ENCODE results near the gene LRRK1. TPM values are rescaled to one million over a fixed set of nuclear protein-coding genes. Genes with fewer than 3 reads are reported as not detected.

The LRRK1 gene
- total RNA-seq, 1 donor, result 18.0 TPM

GRCh38 chr15:101116681-101116976, 197.5 kb downstream of the LRRK1 start:
- no peak overlapping the region for H3K4me3 ChIP-seq (ENCODE audit: low read depth, low read length)
- no peak for DNase-seq (ENCODE audit: low read depth)
- no peak for TF ChIP-seq CTCF (IDR thresholded peaks at IDR 0.05; ENCODE audit: insufficient read depth, low read length)

GRCh38 chr15:101118116-101118515, 199.0 kb downstream of the LRRK1 start:
- no peak for DNase-seq (ENCODE audit: low read depth)
- H3K4me3 ChIP-seq (ENCODE audit: low read depth, low read length), result no peak overlapping the region
- no peak for TF ChIP-seq CTCF (IDR thresholded peaks at IDR 0.05; ENCODE audit: insufficient read depth, low read length)

- no peak for TF ChIP-seq CTCF (IDR thresholded peaks at IDR 0.05; ENCODE audit: insufficient read depth, low read length)
- H3K4me3 ChIP-seq (ENCODE audit: low read depth, low read length), result no peak overlapping the region
Observed at GRCh38 chr15:101118615-101119014, 199.5 kb downstream of the LRRK1 start.

GRCh38 chr15:101119181-101119580, 200.0 kb downstream of the LRRK1 start:
- no peak for TF ChIP-seq CTCF (IDR thresholded peaks at IDR 0.05; ENCODE audit: insufficient read depth, low read length)
- no peak for DNase-seq (ENCODE audit: low read depth)
- H3K4me3 ChIP-seq (ENCODE audit: low read depth, low read length), result no peak overlapping the region

More at GRCh38 chr15:101118615-101119014, 199.5 kb downstream of the LRRK1 start:
- DNase-seq (ENCODE audit: low read depth), result no peak

Other genes starting within 250 kb of the LRRK1 start
- 189 and 197 TPM in 2 replicates for gene ALDH1A3, start 39.5 kb upstream of the LRRK1 start, total RNA-seq (ENCODE audit: low replicate concordance)

All from fibroblast of the aortic adventitia (primary cell).